Large intestine (tissue), 3 donors: Measurements from ENCODE around the gene C4B. TPM values are rescaled to one million over a fixed set of nuclear protein-coding genes. Genes with fewer than 3 reads are reported as not detected.
"Not testable (repeated sequence)": the region's sequence is repeated elsewhere in the genome, so short reads cannot be mapped to it uniquely, and the experiment has no call there.

Source experiments
- DNase-seq, 2 donors: peaks; one replicate each; pipeline versions ENCODE4 v3.0.0 to v3.0.0-alpha.2; 2013
- H3K27ac ChIP-seq: one replicate; pipeline ENCODE4 v1.5.1; 2013; ENCODE audit warnings: low read length
- H3K27me3 ChIP-seq: 2 replicates; pipeline ENCODE4 v1.6.1; 2013; ENCODE audit warnings: low read length; ENCODE audit not compliant: control insufficient read depth, insufficient read depth
- H3K36me3 ChIP-seq: 2 replicates; pipeline ENCODE4 v1.6.1; 2013; ENCODE audit warnings: low read length; ENCODE audit not compliant: control insufficient read depth, insufficient read depth
- H3K4me1 ChIP-seq: one replicate; pipeline ENCODE4 v1.6.1; 2013; ENCODE audit warnings: low read length; ENCODE audit not compliant: control insufficient read depth, insufficient read depth
- H3K4me3 ChIP-seq: one replicate; pipeline ENCODE4 v1.5.1; 2013; ENCODE audit warnings: low read length
- H3K9me3 ChIP-seq: one replicate; pipeline ENCODE4 v1.6.1; 2013; ENCODE audit warnings: mild to moderate bottlenecking, low read depth, low read length, moderate library complexity; ENCODE audit not compliant: control insufficient read depth
- WGBS: methylation state at CpG from one replicate; pipeline ENCODE4 v1.1.5; 2013; ENCODE audit warnings: low lambda C conversion rate; ENCODE audit not compliant: insufficient coverage; 5-methylcytosine and 5-hydroxymethylcytosine counted together
- polyA plus RNA-seq: library from polyadenylated mRNA; unstranded; fragments of 120-200 nt; gene quantifications from one replicate; pipeline ENCODE4 v1.2.1, GENCODE V29; 2013

Gene C4B
- polyA plus RNA-seq, 1 donor = 91.2 TPM

GRCh38 chr6:32052626-32053025 lies 38.0 kb downstream of the C4B start:
- H3K9me3 ChIP-seq, H3K27ac ChIP-seq, H3K36me3 ChIP-seq, H3K4me1 ChIP-seq, H3K4me3 ChIP-seq, H3K27me3 ChIP-seq, DNase-seq: not testable (repeated sequence)
- WGBS = no CpG with 5 or more reads among the region's 20 CpGs

- no CpG with 5 or more reads among the region's 13 CpGs for WGBS
These were observed 38.7 kb downstream of the C4B start for GRCh38 chr6:32053314-32053713.

GRCh38 chr6:32055756-32056155 lies 41.2 kb downstream of the C4B start:
- not testable (repeated sequence) for H3K9me3 ChIP-seq, DNase-seq, H3K27ac ChIP-seq, H3K4me3 ChIP-seq, H3K4me1 ChIP-seq, H3K36me3 ChIP-seq, H3K27me3 ChIP-seq
- WGBS = no CpG with 5 or more reads among the region's 21 CpGs

More at GRCh38 chr6:32053314-32053713, 38.7 kb downstream of the C4B start:
- H3K9me3 ChIP-seq, DNase-seq, H3K27ac ChIP-seq, H3K4me1 ChIP-seq, H3K4me3 ChIP-seq, H3K27me3 ChIP-seq, H3K36me3 ChIP-seq: not testable (repeated sequence)

GRCh38 chr6:32056254-32056653 lies 41.7 kb downstream of the C4B start:
- no peaks in the 10 kb centered on the region for H3K27me3 ChIP-seq
- no peaks in the 10 kb centered on the region for H3K9me3 ChIP-seq
- H3K27ac ChIP-seq = no peak overlapping the region
- H3K4me1 ChIP-seq = no peaks in the 10 kb centered on the region
- H3K36me3 ChIP-seq = peaks cover 2% of the 10 kb centered on the region
- no CpG with 5 or more reads among the region's 7 CpGs for WGBS
- no peak overlapping the region for H3K4me3 ChIP-seq
- DNase-seq = no peak

- WGBS = no CpG with 5 or more reads among the region's 17 CpGs
- Histone ChIP-seq H3K36me3 (peaks cover 3% of the 10 kb centered on the region), H3K4me3 (no peak overlapping the region), H3K4me1 (no peaks in the 10 kb centered on the region), H3K27ac (no peak overlapping the region), H3K27me3 (no peaks in the 10 kb centered on the region), H3K9me3 (no peaks in the 10 kb centered on the region)
- no peak for DNase-seq
These were observed 43.4 kb downstream of the C4B start for GRCh38 chr6:32057966-32058365.

GRCh38 chr6:32058511-32058963 lies 43.9 kb downstream of the C4B start:
- H3K36me3 ChIP-seq = peaks cover 3% of the 10 kb centered on the region
- H3K27me3 ChIP-seq = no peaks in the 10 kb centered on the region
- H3K4me3 ChIP-seq = no peak overlapping the region
- H3K4me1 ChIP-seq = no peaks in the 10 kb centered on the region
- 100% methylated on average over 2 of the region's 11 CpGs for WGBS
- H3K9me3 ChIP-seq = no peaks in the 10 kb centered on the region
- DNase-seq = no peak
- H3K27ac ChIP-seq = no peak overlapping the region

- 100% methylated on average over 2 of the region's 28 CpGs for WGBS
- Histone ChIP-seq H3K36me3 (peaks cover 3% of the 10 kb centered on the region), H3K4me1 (no peaks in the 10 kb centered on the region), H3K27ac (no peak overlapping the region), H3K9me3 (no peaks in the 10 kb centered on the region), H3K27me3 (no peaks in the 10 kb centered on the region), H3K4me3 (no peak overlapping the region)
- DNase-seq = no peak
These were observed 46.5 kb downstream of the C4B start for GRCh38 chr6:32060966-32061655.

GRCh38 chr6:32064706-32065105 lies 50.1 kb downstream of the C4B start:
- H3K36me3 ChIP-seq = peaks cover 8% of the 10 kb centered on the region
- no CpG with 5 or more reads among the region's 14 CpGs for WGBS

GRCh38 chr6:32067521-32067920 lies 52.9 kb downstream of the C4B start:
- not testable (repeated sequence) for H3K4me3 ChIP-seq, H3K36me3 ChIP-seq, H3K4me1 ChIP-seq, DNase-seq, H3K27me3 ChIP-seq, H3K27ac ChIP-seq, H3K9me3 ChIP-seq
- WGBS = no CpG with 5 or more reads among the region's 19 CpGs

More at GRCh38 chr6:32064706-32065105, 50.1 kb downstream of the C4B start:
- no peak overlapping the region for H3K27ac ChIP-seq
- H3K27me3 ChIP-seq = no peaks in the 10 kb centered on the region
- DNase-seq = no peak
- no peaks in the 10 kb centered on the region for H3K9me3 ChIP-seq
- H3K4me1 ChIP-seq = no peaks in the 10 kb centered on the region
- no peak overlapping the region for H3K4me3 ChIP-seq

- not testable (repeated sequence) for H3K27me3 ChIP-seq, H3K36me3 ChIP-seq, H3K27ac ChIP-seq, H3K4me3 ChIP-seq, H3K4me1 ChIP-seq, DNase-seq, H3K9me3 ChIP-seq
- no CpG with 5 or more reads among the region's 13 CpGs for WGBS
These were observed 53.7 kb downstream of the C4B start for GRCh38 chr6:32068315-32068714.

GRCh38 chr6:32068867-32069266 lies 54.3 kb downstream of the C4B start:
- H3K4me1 ChIP-seq = no peaks in the 10 kb centered on the region
- H3K4me3 ChIP-seq = no peak overlapping the region
- no peaks in the 10 kb centered on the region for H3K9me3 ChIP-seq
- no peaks in the 10 kb centered on the region for H3K27me3 ChIP-seq
- no peak for DNase-seq
- no peak overlapping the region for H3K27ac ChIP-seq
- WGBS = 90% methylated on average over 2 of the region's 14 CpGs
- H3K36me3 ChIP-seq = peaks cover 6% of the 10 kb centered on the region
